ENCODE measurements around the gene DDAH2. TPM values are rescaled to one million over a fixed set of nuclear protein-coding genes. Genes with fewer than 3 reads are reported as not detected.

DDAH2 gene
- total RNA-seq, 1 donor from 2014 or later = 4.8 TPM

- no peak for DNase-seq
- H3K4me3 Mint-ChIP-seq = no peak overlapping the region
- intact Hi-C loops (cut with micrococcal nuclease) = no loop called here
- H3K27me3 Mint-ChIP-seq = no peaks in the 10 kb centered on the region
- H3K9me3 Mint-ChIP-seq = no peaks in the 10 kb centered on the region
- peaks cover 25% of the 10 kb centered on the region for H3K36me3 Mint-ChIP-seq (ENCODE audit: low read depth)
- H3K27ac Mint-ChIP-seq = no peak overlapping the region
- peaks cover 19% of the 10 kb centered on the region for H3K4me1 Mint-ChIP-seq
Measured at GRCh38 chr6:31767096-31767645, 38.1 kb upstream of the DDAH2 start.

- Mint-ChIP-seq H3K4me1 (peaks cover 14% of the 10 kb centered on the region), H3K27ac (no peak overlapping the region), H3K9me3 (no peaks in the 10 kb centered on the region), H3K4me3 (no peak overlapping the region), H3K36me3 (ENCODE audit: low read depth) (peaks cover 28% of the 10 kb centered on the region), H3K27me3 (no peaks in the 10 kb centered on the region)
- no peak for DNase-seq
- intact Hi-C loops (cut with micrococcal nuclease) = no loop called here
Measured at GRCh38 chr6:31765910-31766794, 37.1 kb upstream of the DDAH2 start.

GRCh38 chr6:31765559-31765909 is 36.4 kb upstream of the DDAH2 start:
- no peaks in the 10 kb centered on the region for H3K27me3 Mint-ChIP-seq
- H3K4me3 Mint-ChIP-seq = no peak overlapping the region
- H3K4me1 Mint-ChIP-seq = peaks cover 13% of the 10 kb centered on the region
- no peak for DNase-seq
- no peaks in the 10 kb centered on the region for H3K9me3 Mint-ChIP-seq
- intact Hi-C loops (cut with micrococcal nuclease) = no loop called here
- H3K27ac Mint-ChIP-seq = no peak overlapping the region
- peaks cover 34% of the 10 kb centered on the region for H3K36me3 Mint-ChIP-seq (ENCODE audit: low read depth)

- H3K4me1 Mint-ChIP-seq = peaks cover 7% of the 10 kb centered on the region
- no peaks in the 10 kb centered on the region for H3K27me3 Mint-ChIP-seq
- peaks cover 35% of the 10 kb centered on the region for H3K36me3 Mint-ChIP-seq (ENCODE audit: low read depth)
- peak overlapping the region; percentile 22 for H3K27ac Mint-ChIP-seq
- no peak overlapping the region for H3K4me3 Mint-ChIP-seq
- intact Hi-C loops (cut with micrococcal nuclease) = no loop called here
- H3K9me3 Mint-ChIP-seq = no peaks in the 10 kb centered on the region
- peak; percentile 55 for DNase-seq
Measured at GRCh38 chr6:31764198-31764597, 35.1 kb upstream of the DDAH2 start.

- Mint-ChIP-seq H3K9me3 (no peaks in the 10 kb centered on the region), H3K27me3 (no peaks in the 10 kb centered on the region), H3K4me1 (peaks cover 5% of the 10 kb centered on the region), H3K36me3 (ENCODE audit: low read depth) (peaks cover 40% of the 10 kb centered on the region), H3K4me3 (no peak overlapping the region), H3K27ac (peak overlapping the region; percentile 34)
- no peak for DNase-seq
- intact Hi-C loops (cut with micrococcal nuclease) = no loop called here
Measured at GRCh38 chr6:31763619-31763940, 34.5 kb upstream of the DDAH2 start.

- Mint-ChIP-seq H3K4me1 (peaks cover 5% of the 10 kb centered on the region), H3K4me3 (no peak overlapping the region), H3K27ac (peak overlapping the region; percentile 34), H3K9me3 (no peaks in the 10 kb centered on the region), H3K36me3 (ENCODE audit: low read depth) (peaks cover 41% of the 10 kb centered on the region), H3K27me3 (no peaks in the 10 kb centered on the region)
- no peak for DNase-seq
- intact Hi-C loops (cut with micrococcal nuclease) = no loop called here
Measured at GRCh38 chr6:31762878-31763618, 33.9 kb upstream of the DDAH2 start.

GRCh38 chr6:31762356-31762755 is 33.3 kb upstream of the DDAH2 start, which contains the start of gene SAPCD1:
Gene SAPCD1, plus strand, starts transcription at chr6:31762656. Its CDS starts 399 bp downstream, at chr6:31763055.
- Mint-ChIP-seq H3K27ac (peak within 1 kb of the TSS; percentile 34), H3K36me3 (ENCODE audit: low read depth) (peaks cover 38% of the 10 kb centered on the region)

GRCh38 chr6:31761343-31761742 is 32.2 kb upstream of the DDAH2 start:
- H3K27ac Mint-ChIP-seq = no peak overlapping the region
- H3K36me3 Mint-ChIP-seq (ENCODE audit: low read depth) = peaks cover 36% of the 10 kb centered on the region
- no peak overlapping the region for H3K4me3 Mint-ChIP-seq
- no peak for DNase-seq
- no peaks in the 10 kb centered on the region for H3K9me3 Mint-ChIP-seq
- no peaks in the 10 kb centered on the region for H3K27me3 Mint-ChIP-seq
- H3K4me1 Mint-ChIP-seq = peaks cover 5% of the 10 kb centered on the region
- intact Hi-C loops (cut with micrococcal nuclease) = no loop called here

More at GRCh38 chr6:31762356-31762755, 33.3 kb upstream of the DDAH2 start, which contains the start of gene SAPCD1:
- no peak within 1 kb of the TSS for H3K4me3 Mint-ChIP-seq
- intact Hi-C loops (cut with micrococcal nuclease) = no loop called here
- no peaks in the 10 kb centered on the region for H3K27me3 Mint-ChIP-seq
- H3K4me1 Mint-ChIP-seq = peaks cover 5% of the 10 kb centered on the region
- DNase-seq = no peak
- no peaks in the 10 kb centered on the region for H3K9me3 Mint-ChIP-seq

- H3K4me3 Mint-ChIP-seq = no peak overlapping the region
- no peaks in the 10 kb centered on the region for H3K27me3 Mint-ChIP-seq
- intact Hi-C loops (cut with micrococcal nuclease) = no loop called here
- H3K4me1 Mint-ChIP-seq = peaks cover 5% of the 10 kb centered on the region
- H3K27ac Mint-ChIP-seq = no peak overlapping the region
- H3K36me3 Mint-ChIP-seq (ENCODE audit: low read depth) = peaks cover 36% of the 10 kb centered on the region
- no peak for DNase-seq
- no peaks in the 10 kb centered on the region for H3K9me3 Mint-ChIP-seq
Measured at GRCh38 chr6:31760790-31761189, 31.7 kb upstream of the DDAH2 start.

- DNase-seq = no peak
- Mint-ChIP-seq H3K27ac (peak overlapping the region; percentile 1), H3K36me3 (ENCODE audit: low read depth) (peaks cover 30% of the 10 kb centered on the region), H3K4me3 (no peak overlapping the region), H3K4me1 (no peaks in the 10 kb centered on the region), H3K27me3 (no peaks in the 10 kb centered on the region), H3K9me3 (no peaks in the 10 kb centered on the region)
- intact Hi-C loops (cut with micrococcal nuclease) = no loop called here
Measured at GRCh38 chr6:31758281-31758680, 29.2 kb upstream of the DDAH2 start.

- no peaks in the 10 kb centered on the region for H3K4me1 Mint-ChIP-seq
- DNase-seq = no peak
- intact Hi-C loops (cut with micrococcal nuclease) = no loop called here
- no peaks in the 10 kb centered on the region for H3K27me3 Mint-ChIP-seq
- no peak overlapping the region for H3K4me3 Mint-ChIP-seq
- no peaks in the 10 kb centered on the region for H3K9me3 Mint-ChIP-seq
- peaks cover 14% of the 10 kb centered on the region for H3K36me3 Mint-ChIP-seq (ENCODE audit: low read depth)
- no peak overlapping the region for H3K27ac Mint-ChIP-seq
Measured at GRCh38 chr6:31752739-31753319, 23.7 kb upstream of the DDAH2 start.

- H3K36me3 Mint-ChIP-seq (ENCODE audit: low read depth) = peaks cover 21% of the 10 kb centered on the region
- peaks cover 3% of the 10 kb centered on the region for H3K4me1 Mint-ChIP-seq
- intact Hi-C loops (cut with micrococcal nuclease) = no loop called here
- no peak overlapping the region for H3K4me3 Mint-ChIP-seq
- H3K27ac Mint-ChIP-seq = no peak overlapping the region
- H3K27me3 Mint-ChIP-seq = no peaks in the 10 kb centered on the region
- DNase-seq = no peak
- no peaks in the 10 kb centered on the region for H3K9me3 Mint-ChIP-seq
Measured at GRCh38 chr6:31750411-31751022, 21.4 kb upstream of the DDAH2 start.

GRCh38 chr6:31749301-31750036 is 20.4 kb upstream of the DDAH2 start:
- peaks cover 28% of the 10 kb centered on the region for H3K36me3 Mint-ChIP-seq (ENCODE audit: low read depth)
- intact Hi-C loops (cut with micrococcal nuclease) = no loop called here
- H3K27ac Mint-ChIP-seq = peak overlapping the region; percentile 10
- H3K4me3 Mint-ChIP-seq = no peak overlapping the region
- peaks cover 7% of the 10 kb centered on the region for H3K4me1 Mint-ChIP-seq
- no peaks in the 10 kb centered on the region for H3K27me3 Mint-ChIP-seq
- DNase-seq = no peak
- no peaks in the 10 kb centered on the region for H3K9me3 Mint-ChIP-seq
